Smooth muscle cell (in vitro differentiated cells): ENCODE results near the gene AHSG. TPM values are rescaled to one million over a fixed set of nuclear protein-coding genes. Genes with fewer than 3 reads are reported as not detected.
"Not testable (repeated sequence)": the region's sequence is repeated elsewhere in the genome, so short reads cannot be mapped to it uniquely, and the experiment has no call there.

Experiments
- DNase-seq: peaks from one replicate; lab custom pipeline; 2025; ENCODE audit not compliant: unreplicated experiment; lab: John Stamatoyannopoulos, UW
- H2AFZ ChIP-seq: fragments of 200-600 bp; sonication (generic); 2 replicates; pipeline ENCODE4 v1.6.0; 2016; ENCODE audit warnings: antibody characterized with exemption, low read depth, mild to moderate bottlenecking
- H3F3A ChIP-seq: fragments of 200-600 bp; sonication (generic); 2 replicates; pipeline ENCODE4 v1.6.0; 2017; ENCODE audit warnings: antibody characterized with exemption, low read depth
- H3K27ac ChIP-seq: fragments of 200-600 bp; sonication (generic); 2 replicates; pipeline ENCODE4 v1.5.1; 2016; ENCODE audit warnings: low read depth, mild to moderate bottlenecking
- H3K27me3 ChIP-seq: fragments of 200-600 bp; sonication (generic); 2 replicates; pipeline ENCODE4 v1.6.1; 2016; ENCODE audit warnings: low read depth, mild to moderate bottlenecking
- H3K36me3 ChIP-seq: fragments of 200-600 bp; sonication (generic); 2 replicates; pipeline ENCODE4 v1.5.1; 2016; ENCODE audit warnings: low read depth
- H3K4me1 ChIP-seq: fragments of 200-600 bp; sonication (generic); 2 replicates; pipeline ENCODE4 v1.5.1; 2016; ENCODE audit warnings: low read depth
- H3K4me2 ChIP-seq: fragments of 200-600 bp; sonication (generic); 2 replicates; pipeline ENCODE4 v1.6.0; 2016; ENCODE audit warnings: mild to moderate bottlenecking
- H3K4me3 ChIP-seq: fragments of 200-600 bp; sonication (generic); 2 replicates; pipeline ENCODE4 v1.5.1; 2016; ENCODE audit warnings: mild to moderate bottlenecking
- H3K79me2 ChIP-seq: fragments of 200-600 bp; sonication (generic); 2 replicates; pipeline ENCODE4 v1.6.0; 2016; ENCODE audit warnings: low read depth, mild to moderate bottlenecking
- H3K9ac ChIP-seq: fragments of 200-600 bp; sonication (generic); 2 replicates; pipeline ENCODE4 v1.6.0; 2016; ENCODE audit warnings: low read depth
- H3K9me3 ChIP-seq: fragments of 200-600 bp; sonication (generic); replicated peaks from 2 replicates; pipeline ENCODE4 v1.5.1; 2016; ENCODE audit warnings: low read depth
- H4K20me1 ChIP-seq: fragments of 200-600 bp; sonication (generic); 2 replicates; pipeline ENCODE4 v1.6.0; 2016; ENCODE audit warnings: low read depth
- WGBS: methylation state at CpG from one replicate; pipeline ENCODE4 v1.1.7; 2016; ENCODE audit warnings: low lambda C conversion rate; 5-methylcytosine and 5-hydroxymethylcytosine counted together
- polyA plus RNA-seq: library from polyadenylated mRNA; unstranded; fragments of >200 nt; fragmentation: Nextera tagmentation; extraction: Ambion mirVana; gene quantifications from 2 replicates; pipeline ENCODE4 v1.2.1, GENCODE V29; 2016
- total RNA-seq: library from RNA; depleted of rRNA; stranded (reverse); fragments of >200 nt; gene quantifications from 2 replicates; pipeline ENCODE4 v1.2.3, GENCODE V29; 2014
- TF ChIP-seq, protein P1 (sequence below): fragments of 200-600 bp; sonication (generic); IDR thresholded peaks from 2 replicates; pipeline ENCODE4 v1.5.1; 2017; ENCODE audit warnings: borderline replicate concordance, mild to moderate bottlenecking, antibody characterized with exemption; ENCODE audit not compliant: insufficient read depth, poor library complexity, severe bottlenecking

The AHSG gene
- total and polyA plus RNA-seq, 2 experiments from 2014 or later = 0.16 to 0.18 TPM

DNA sequence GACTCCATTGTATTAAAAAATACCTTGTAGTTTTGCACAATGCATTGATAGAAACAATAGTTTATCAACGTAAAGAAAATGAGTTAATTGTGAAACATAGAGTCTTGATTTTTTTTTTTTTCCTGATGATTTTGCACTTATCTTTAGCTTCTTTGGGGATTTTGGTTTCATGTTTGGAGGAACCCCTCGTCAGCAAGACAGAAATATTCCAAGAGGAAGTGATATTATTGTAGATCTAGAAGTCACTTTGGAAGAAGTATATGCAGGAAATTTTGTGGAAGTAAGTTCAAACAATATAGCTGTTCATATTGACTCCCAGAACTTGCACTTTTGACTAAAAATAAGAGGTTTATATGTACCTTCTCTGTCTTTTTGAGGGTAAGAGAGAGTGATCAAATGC is 35.3 kb upstream of the AHSG start:
- Histone ChIP-seq H3K79me2 (peaks cover 2% of the 10 kb centered on the region), H3F3A (no peaks in the 10 kb centered on the region), H3K36me3 (peaks cover 39% of the 10 kb centered on the region), H4K20me1 (peaks cover 15% of the 10 kb centered on the region), H3K9me3 (no peaks in the 10 kb centered on the region), H3K4me2 (no peak overlapping the region), H3K27ac (no peak overlapping the region), H3K9ac (no peak overlapping the region), H3K4me3 (no peak overlapping the region), H2AFZ (no peak overlapping the region), H3K27me3 (no peaks in the 10 kb centered on the region), H3K4me1 (no peaks in the 10 kb centered on the region)
- DNase-seq = no peak
- TF ChIP-seq, protein P1, sequence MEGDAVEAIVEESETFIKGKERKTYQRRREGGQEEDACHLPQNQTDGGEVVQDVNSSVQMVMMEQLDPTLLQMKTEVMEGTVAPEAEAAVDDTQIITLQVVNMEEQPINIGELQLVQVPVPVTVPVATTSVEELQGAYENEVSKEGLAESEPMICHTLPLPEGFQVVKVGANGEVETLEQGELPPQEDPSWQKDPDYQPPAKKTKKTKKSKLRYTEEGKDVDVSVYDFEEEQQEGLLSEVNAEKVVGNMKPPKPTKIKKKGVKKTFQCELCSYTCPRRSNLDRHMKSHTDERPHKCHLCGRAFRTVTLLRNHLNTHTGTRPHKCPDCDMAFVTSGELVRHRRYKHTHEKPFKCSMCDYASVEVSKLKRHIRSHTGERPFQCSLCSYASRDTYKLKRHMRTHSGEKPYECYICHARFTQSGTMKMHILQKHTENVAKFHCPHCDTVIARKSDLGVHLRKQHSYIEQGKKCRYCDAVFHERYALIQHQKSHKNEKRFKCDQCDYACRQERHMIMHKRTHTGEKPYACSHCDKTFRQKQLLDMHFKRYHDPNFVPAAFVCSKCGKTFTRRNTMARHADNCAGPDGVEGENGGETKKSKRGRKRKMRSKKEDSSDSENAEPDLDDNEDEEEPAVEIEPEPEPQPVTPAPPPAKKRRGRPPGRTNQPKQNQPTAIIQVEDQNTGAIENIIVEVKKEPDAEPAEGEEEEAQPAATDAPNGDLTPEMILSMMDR = no peak
- 99% methylated on average over 2 of the region's 2 CpGs for WGBS

- Histone ChIP-seq H3K9ac (no peak overlapping the region), H3K27ac (no peak overlapping the region), H3K79me2 (no peaks in the 10 kb centered on the region), H3F3A (peaks cover 3% of the 10 kb centered on the region), H3K4me1 (no peaks in the 10 kb centered on the region), H3K27me3 (no peaks in the 10 kb centered on the region), H3K4me3 (no peak overlapping the region), H2AFZ (no peak overlapping the region), H3K4me2 (no peak overlapping the region), H4K20me1 (peaks cover 14% of the 10 kb centered on the region), H3K9me3 (no peaks in the 10 kb centered on the region), H3K36me3 (peaks cover 44% of the 10 kb centered on the region)
- WGBS = 98% methylated on average over 3 of the region's 3 CpGs
- DNase-seq = no peak
- TF ChIP-seq, protein P1 = no peak
Observed at GRCh38 chr3:186580785-186581184, 32.1 kb upstream of the AHSG start.

DNA sequence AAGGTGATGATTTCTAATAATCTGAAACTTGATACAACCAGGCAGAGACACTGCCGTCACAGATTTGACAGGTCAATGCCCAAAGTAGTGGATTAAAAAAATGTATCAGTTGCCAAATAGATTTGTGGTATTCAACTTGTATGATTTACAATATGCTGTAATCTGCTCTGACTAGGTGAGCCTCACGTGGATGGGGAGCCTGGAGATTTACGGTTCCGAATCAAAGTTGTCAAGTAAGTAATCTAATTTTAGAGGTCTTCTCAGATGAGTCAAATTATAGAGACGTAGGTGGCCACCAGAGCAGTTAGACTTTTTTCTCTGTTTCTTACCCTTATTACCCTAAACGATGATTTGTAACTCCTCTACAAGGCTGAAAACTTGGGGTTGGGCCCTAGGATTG is 30.3 kb upstream of the AHSG start:
- Histone ChIP-seq H3K9me3 (no peaks in the 10 kb centered on the region), H3K4me2 (no peak overlapping the region), H3K27ac (no peak overlapping the region), H4K20me1 (peaks cover 8% of the 10 kb centered on the region), H3K9ac (no peak overlapping the region), H3K4me1 (no peaks in the 10 kb centered on the region), H2AFZ (no peak overlapping the region), H3K4me3 (no peak overlapping the region), H3F3A (peaks cover 3% of the 10 kb centered on the region), H3K79me2 (no peaks in the 10 kb centered on the region), H3K36me3 (peaks cover 34% of the 10 kb centered on the region), H3K27me3 (no peaks in the 10 kb centered on the region)
- no peak for DNase-seq
- WGBS = 96% methylated on average over 6 of the region's 6 CpGs
- TF ChIP-seq, protein P1 = no peak

- no peak overlapping the region for H3K9ac ChIP-seq
- no peak for DNase-seq
- peaks cover 29% of the 10 kb centered on the region for H3K36me3 ChIP-seq
- peaks cover 3% of the 10 kb centered on the region for H3F3A ChIP-seq
- H4K20me1 ChIP-seq = peaks cover 8% of the 10 kb centered on the region
- H3K4me1 ChIP-seq = no peaks in the 10 kb centered on the region
- H3K27me3 ChIP-seq = no peaks in the 10 kb centered on the region
- no peak overlapping the region for H3K4me3 ChIP-seq
- H3K27ac ChIP-seq = peak overlapping the region; percentile 11
- 64% methylated on average over 5 of the region's 5 CpGs for WGBS
- H3K79me2 ChIP-seq = no peaks in the 10 kb centered on the region
- no peaks in the 10 kb centered on the region for H3K9me3 ChIP-seq
- no peak overlapping the region for H3K4me2 ChIP-seq
- no peak overlapping the region for H2AFZ ChIP-seq
- TF ChIP-seq, protein P1 = no peak
Observed at GRCh38 chr3:186583831-186584230, 29.0 kb upstream of the AHSG start.

DNA sequence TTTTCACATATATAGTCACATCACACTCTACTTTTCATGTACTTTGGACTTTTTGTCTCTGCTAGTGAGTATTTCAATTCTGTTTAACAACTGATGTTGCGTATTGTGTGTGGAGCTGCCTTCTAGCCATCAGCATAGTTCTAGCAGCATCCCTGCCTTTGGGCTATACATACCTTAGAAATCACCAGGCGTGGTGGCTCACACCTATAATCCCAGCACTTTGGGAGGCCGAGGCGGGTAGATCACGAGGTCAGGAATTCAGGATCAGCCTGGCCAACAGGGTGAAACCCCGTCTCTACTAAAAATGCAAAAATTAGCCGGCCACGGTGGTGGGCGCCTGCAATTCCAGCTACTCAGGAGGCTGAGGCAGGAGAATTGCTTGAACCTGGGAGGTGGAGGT is 26.6 kb upstream of the AHSG start:
- H3K27ac ChIP-seq = not testable (repeated sequence)

More for the DNA sequence above, 26.6 kb upstream of the AHSG start:
- not testable (repeated sequence) for H3K4me2 ChIP-seq, H3K79me2 ChIP-seq, DNase-seq, H3K4me3 ChIP-seq, H2AFZ ChIP-seq, H4K20me1 ChIP-seq, H3F3A ChIP-seq, H3K9me3 ChIP-seq, H3K4me1 ChIP-seq, H3K27me3 ChIP-seq, H3K9ac ChIP-seq
- H3K36me3 ChIP-seq = peaks cover 29% of the 10 kb centered on the region
- 81% methylated on average over 9 of the region's 9 CpGs for WGBS
